GM12878 (cell line): ENCODE data around the gene ZDHHC14. TPM values are rescaled to one million over a fixed set of nuclear protein-coding genes. Genes with fewer than 3 reads are reported as not detected.

Experiments used
- ATAC-seq: fragments of 200-7000 bp; cut with Tn5 transposase; 3 replicates; pipeline ENCODE4 v1.9.1; 2020; ENCODE audit warnings: mild to moderate bottlenecking, moderate library complexity
- BruUV-seq: library from RNA; stranded (reverse); fragments of 400-500 nt; replicated peaks from 2 replicates; lab custom pipeline; 2021; lab: Mats Ljungman, UMichigan
- CTCF ChIA-PET: fragments of 300-600 bp; sonication (Branson Sonifier 250); formaldehyde crosslinking; extraction: SDS; loops from one replicate; lab custom pipeline; 2021; ENCODE audit warnings: inconsistent platforms; lab: Yijun Ruan, JAX
- POLR2A ChIA-PET: fragments of 350-600 bp; formaldehyde crosslinking; extraction: SDS; loops from one replicate; lab custom pipeline; 2021; ENCODE audit warnings: inconsistent platforms; lab: Charles Lee
- RAD21 ChIA-PET: fragments of 300-600 bp; sonication (Branson Sonifier 250); formaldehyde crosslinking; loops from one replicate; lab custom pipeline; 2023; ENCODE audit warnings: antibody characterized with exemption; ENCODE audit not compliant: unreplicated experiment; lab: Charles Lee
- SMC1A ChIA-PET: fragments of 300-600 bp; sonication (Branson Sonifier 250); formaldehyde crosslinking; loops from one replicate; lab custom pipeline; 2023; ENCODE audit not compliant: unreplicated experiment, uncharacterized antibody; lab: Charles Lee
- DNase-seq: peaks from one replicate; pipeline ENCODE4 v3.0.0-alpha.2; 2011; ENCODE audit warnings: low read depth, low spot score
- FAIRE-seq: peaks from 3 replicates; lab custom pipeline; 2011; peaks lifted over from hg19 to GRCh38; lab: Jason Lieb, UNC
- H2AFZ ChIP-seq: 2 replicates; pipeline ENCODE4 v1.6.0; 2011; ENCODE audit warnings: low read depth, low read length, control low read depth; ENCODE audit not compliant: control insufficient read depth
- H3K27ac ChIP-seq: 2 replicates; pipeline ENCODE4 v1.5.1; 2011; ENCODE audit warnings: control low read depth; ENCODE audit not compliant: control insufficient read depth, insufficient read depth
- H3K27me3 ChIP-seq, 2 experiments: replicated peaks in 1 of 2; 2 replicates each; pipeline versions ENCODE4 v1.6.0 to v1.6.1; 2011; ENCODE audit warnings: low read length in 1 of 2; ENCODE audit not compliant: control insufficient read depth in 2 of 2, insufficient read depth in 2 of 2
- H3K36me3 ChIP-seq, 2 experiments: 2 replicates each; pipeline ENCODE4 v1.5.1; 2011; ENCODE audit warnings: low read length in 1 of 2; ENCODE audit not compliant: control insufficient read depth in 2 of 2, insufficient read depth in 2 of 2
- H3K4me1 ChIP-seq: 2 replicates; pipeline ENCODE4 v1.6.1; 2011; ENCODE audit warnings: mild to moderate bottlenecking, low read length, moderate library complexity, mixed read lengths; ENCODE audit not compliant: control insufficient read depth, insufficient read depth
- H3K4me2 ChIP-seq: 2 replicates; pipeline ENCODE4 v1.6.0; 2011; ENCODE audit warnings: control low read depth; ENCODE audit not compliant: control insufficient read depth, insufficient read depth
- H3K4me3 ChIP-seq: fragments of 200-600 bp; sonication (generic); 2 replicates; pipeline ENCODE4 v1.5.1; 2016
- H3K79me2 ChIP-seq: 2 replicates; pipeline ENCODE4 v1.6.0; 2011; ENCODE audit warnings: low read length; ENCODE audit not compliant: control insufficient read depth, insufficient read depth
- H3K9ac ChIP-seq: 2 replicates; pipeline ENCODE4 v1.8.0; 2011; ENCODE audit warnings: low read length, control low read depth, mixed read lengths; ENCODE audit not compliant: control insufficient read depth, insufficient read depth
- H3K9me3 ChIP-seq: replicated peaks from 3 replicates; pipeline ENCODE4 v1.5.1; 2011; ENCODE audit warnings: mild to moderate bottlenecking, low read length; ENCODE audit not compliant: control insufficient read depth, insufficient read depth
- H4K20me1 ChIP-seq: 2 replicates; pipeline ENCODE4 v1.6.0; 2011; ENCODE audit not compliant: control insufficient read depth, insufficient read depth
- ATF7 ChIP-seq: fragments of 450-650 bp; IDR thresholded peaks from 2 replicates; pipeline ENCODE4 v1.6.1; 2016; ENCODE audit warnings: low read depth, mild to moderate bottlenecking
- CREB1 ChIP-seq: IDR thresholded peaks from 2 replicates; pipeline ENCODE4 v1.6.1; 2012; ENCODE audit warnings: low read depth, mild to moderate bottlenecking, inconsistent platforms
- CREM ChIP-seq: IDR thresholded peaks from 2 replicates; pipeline ENCODE4 v1.6.1; 2014; ENCODE audit warnings: antibody characterized with exemption, low read depth
- EED ChIP-seq: sonication (generic); IDR thresholded peaks from 2 replicates; pipeline ENCODE4 v1.6.1; 2016; ENCODE audit warnings: antibody characterized with exemption, low read depth
- JUNB ChIP-seq: IDR thresholded peaks from 2 replicates; pipeline ENCODE4 v1.6.1; 2016; ENCODE audit warnings: antibody characterized with exemption, mild to moderate bottlenecking
- MTA3 ChIP-seq: IDR thresholded peaks from 2 replicates; pipeline ENCODE4 v1.6.1; 2012; ENCODE audit warnings: low read length, inconsistent platforms, borderline replicate concordance
- NFIC ChIP-seq: IDR thresholded peaks from 2 replicates; pipeline ENCODE4 v1.6.1; 2012; ENCODE audit warnings: low read depth, mild to moderate bottlenecking, inconsistent platforms, low read length, moderate library complexity
- RELA ChIP-seq: fragments of 450-650 bp; IDR thresholded peaks from 2 replicates; pipeline ENCODE4 v1.8.0; 2014; ENCODE audit warnings: borderline replicate concordance; ENCODE audit not compliant: partially characterized antibody
- SMARCA5 ChIP-seq: fragments of 450-650 bp; IDR thresholded peaks from 2 replicates; pipeline ENCODE4 v1.6.1; 2017; ENCODE audit warnings: mild to moderate bottlenecking
- SMC3 ChIP-seq: IDR thresholded peaks from 2 replicates; pipeline ENCODE4 v1.6.1; 2011; ENCODE audit warnings: low read length, improper control_type of control experiment, borderline replicate concordance
- SRF ChIP-seq, 2 experiments: IDR thresholded peaks; 2 replicates each; pipeline ENCODE4 v1.6.1; 2011; ENCODE audit warnings: low read depth in 2 of 2, low read length in 2 of 2, mild to moderate bottlenecking in 1 of 2, moderate library complexity in 1 of 2
- SUPT20H ChIP-seq: IDR thresholded peaks from 2 replicates; pipeline ENCODE4 v1.6.1; 2011; ENCODE audit warnings: low read depth, mild to moderate bottlenecking, low read length, moderate library complexity, borderline replicate concordance; ENCODE audit not compliant: control insufficient read depth
- TCF12 ChIP-seq: IDR thresholded peaks from 2 replicates; pipeline ENCODE4 v1.6.1; 2011; ENCODE audit warnings: low read depth, mild to moderate bottlenecking, low read length
- ZBTB4 ChIP-seq: fragments of 450-650 bp; formaldehyde crosslinking; IDR thresholded peaks from 2 replicates; pipeline ENCODE4 v1.4.0; 2022; ENCODE audit warnings: mild to moderate bottlenecking, moderate library complexity
- WGBS: methylation state at CpG from one replicate; pipeline ENCODE4 v1.1.6; 2016; ENCODE audit warnings: low lambda C conversion rate; ENCODE audit not compliant: insufficient replicate concordance, insufficient coverage; ENCODE audit errors: missing lambda C conversion rate; 5-methylcytosine and 5-hydroxymethylcytosine counted together
- in situ Hi-C: fragments of 300-500 bp; cut with MboI; formaldehyde crosslinking; loops from 9 replicates; pipeline ENCODE4 v1.14.3; 2018; ENCODE audit warnings: mixed read lengths
- intact Hi-C: fragments of 100-400 bp; cut with micrococcal nuclease; formaldehyde crosslinking; loops from one replicate; pipeline ENCODE4 v1.14.2; 2022; ENCODE audit not compliant: unreplicated experiment
- polyA plus RNA-seq, 11 experiments: library from polyadenylated mRNA; depleted of rRNA in 4 of 11; unstranded in 6 of 11; stranded (reverse) in 5 of 11; fragments of >200 nt; fragmentation: Nextera tagmentation in 4 of 11; fragmentation: Illumina TruSeq in 1 of 11; extraction: Ambion mirVana in 4 of 11; extraction: Trizol in 1 of 11; gene quantifications; 1 replicate in 1 of 11; 2 replicates in 10 of 11; pipeline versions ENCODE4 v1.2.1 to v1.2.3, GENCODE V29; 2011 to 2016; ENCODE audit warnings: inconsistent platforms in 2 of 11, missing spikeins in 2 of 11, low read depth in 1 of 11
- total RNA-seq, 4 experiments: library from RNA; depleted of rRNA in 3 of 4; stranded (reverse); fragments of >200 nt in 3 of 4; fragmentation: Illumina TruSeq in 1 of 4; extraction: Trizol in 1 of 4; gene quantifications; 2 replicates each; pipeline versions ENCODE4 v1.2.1 to v1.2.3, GENCODE V29; 2013 to 2021
- TF ChIP-seq, protein P1 (sequence below): fragments of 450-650 bp; IDR thresholded peaks from 2 replicates; pipeline ENCODE4 v1.6.1; 2016; ENCODE audit warnings: mild to moderate bottlenecking, moderate library complexity, borderline replicate concordance

ZDHHC14 gene
- total and polyA plus RNA-seq, 10 of the 15 experiments (the other 5 are each of a cell fraction or from before 2014, with no cell fraction given), result 0.15 to 16.0 (median 0.76) TPM; not detected in 1

DNA sequence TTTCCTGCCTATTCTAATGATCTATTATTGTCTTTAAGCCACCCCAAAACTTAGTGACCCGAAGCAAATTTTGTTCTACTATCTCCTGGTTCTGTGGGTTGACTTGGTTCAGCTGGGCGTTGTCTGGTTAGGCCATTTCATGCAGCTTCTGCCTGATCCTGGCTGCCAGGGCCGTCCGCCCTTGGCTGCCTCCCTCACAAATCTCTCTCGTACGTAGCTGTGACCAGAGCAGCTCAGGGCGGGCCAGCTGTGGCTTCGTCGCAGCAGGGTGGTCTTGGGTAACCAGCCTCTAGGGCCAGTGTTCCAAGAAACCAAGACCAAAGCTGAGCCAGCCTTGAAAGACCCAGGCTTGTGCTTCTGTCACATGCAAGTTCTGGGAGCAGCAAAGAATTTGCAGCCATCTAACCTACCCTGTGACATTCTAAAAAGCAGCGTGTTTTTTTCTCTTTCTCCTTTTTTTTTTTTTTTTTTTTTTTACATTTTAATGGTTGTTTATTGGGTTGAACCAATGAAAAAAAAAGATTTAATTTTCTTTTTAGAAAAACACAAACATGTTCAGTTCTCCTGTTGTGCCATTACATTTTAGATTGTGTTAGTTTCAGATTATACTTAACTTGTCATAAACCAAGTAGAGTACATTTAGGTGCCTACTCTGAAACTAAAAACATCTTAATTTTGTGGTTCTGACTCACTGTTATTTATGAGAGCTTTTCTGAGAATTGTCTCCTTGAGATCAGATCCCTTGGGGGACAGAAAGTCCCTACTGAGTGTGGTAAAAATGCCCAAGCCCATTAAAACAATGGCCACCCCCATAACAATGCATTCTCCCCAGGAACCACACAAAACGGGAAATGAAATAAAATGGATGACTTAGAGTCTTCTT is 83.9 kb downstream of the ZDHHC14 start:
- Histone ChIP-seq H3K4me2 (peak overlapping the region; percentile 54; the same call in 1 of the 2 replicates), H3K79me2 (no peaks in the 10 kb centered on the region), H3K9ac (peak overlapping the region; percentile 26; the same call in 1 of the 2 replicates), H3K4me3 (0 out of 2 replicates have a peak overlapping the region, but pooled peaks have one; percentile 18), H3K27me3 (no peaks in the 10 kb centered on the region), H3K36me3 (no peaks in the 10 kb centered on the region), H3K4me1 (peaks cover 30% of the 10 kb centered on the region), H3K9me3 (no peaks in the 10 kb centered on the region), H3K27ac (peak overlapping the region; percentile 50; the same call in 1 of the 2 replicates), H2AFZ (peak overlapping the region; percentile 57), H4K20me1 (no peaks in the 10 kb centered on the region)
- ChIA-PET RAD21 (interaction anchor here (0.7 to 8.4 kb wide), 23 partner anchors 8 to 299 kb away, joined by 3 to 350 read pairs (median 6); partner anchors contain the start of gene TMEM242), POLR2A (interaction anchor here (0.7 to 7.9 kb wide), 9 partner anchors 21 to 140 kb away, joined by 3 to 170 read pairs (median 4); no protein-coding TSS in a partner anchor), CTCF (interaction anchor here (0.7 to 6.7 kb wide), 17 partner anchors 9 to 296 kb away, joined by 3 to 84 read pairs (median 6); no protein-coding TSS in a partner anchor), SMC1A (interaction anchor here (0.7 to 11.5 kb wide), 25 partner anchors 9 to 202 kb away, joined by 3 to 431 read pairs (median 4); partner anchors contain the start of gene TMEM242)
- ATAC-seq (peak; percentile 59), DNase-seq (peak; percentile 93), FAIRE-seq (no peak)
- intact Hi-C loops, result loop anchor here (1.0 to 5.0 kb wide), 6 partner anchors 22 to 296 kb away; no protein-coding TSS in a partner anchor
- WGBS, result 2% methylated on average over 11 of the region's 11 CpGs
- TSS peak; percentile 57 for BruUV-seq
- in situ Hi-C loops, result loop anchor here (5.0 kb wide), 2 partner anchors 97 to 143 kb away; partner anchors contain the start of gene TMEM242
- TF ChIP-seq CREB1, result 0 out of 2 replicates have a peak, but pooled peaks have one; percentile 14
- TF ChIP-seq TCF12, result peak; percentile 80; the same call in 1 of the 2 replicates
- peak; percentile 19; the same call in 1 of the 2 replicates for TF ChIP-seq SMC3
- peak; percentile 93 for TF ChIP-seq ATF7
- TF ChIP-seq, protein P1, sequence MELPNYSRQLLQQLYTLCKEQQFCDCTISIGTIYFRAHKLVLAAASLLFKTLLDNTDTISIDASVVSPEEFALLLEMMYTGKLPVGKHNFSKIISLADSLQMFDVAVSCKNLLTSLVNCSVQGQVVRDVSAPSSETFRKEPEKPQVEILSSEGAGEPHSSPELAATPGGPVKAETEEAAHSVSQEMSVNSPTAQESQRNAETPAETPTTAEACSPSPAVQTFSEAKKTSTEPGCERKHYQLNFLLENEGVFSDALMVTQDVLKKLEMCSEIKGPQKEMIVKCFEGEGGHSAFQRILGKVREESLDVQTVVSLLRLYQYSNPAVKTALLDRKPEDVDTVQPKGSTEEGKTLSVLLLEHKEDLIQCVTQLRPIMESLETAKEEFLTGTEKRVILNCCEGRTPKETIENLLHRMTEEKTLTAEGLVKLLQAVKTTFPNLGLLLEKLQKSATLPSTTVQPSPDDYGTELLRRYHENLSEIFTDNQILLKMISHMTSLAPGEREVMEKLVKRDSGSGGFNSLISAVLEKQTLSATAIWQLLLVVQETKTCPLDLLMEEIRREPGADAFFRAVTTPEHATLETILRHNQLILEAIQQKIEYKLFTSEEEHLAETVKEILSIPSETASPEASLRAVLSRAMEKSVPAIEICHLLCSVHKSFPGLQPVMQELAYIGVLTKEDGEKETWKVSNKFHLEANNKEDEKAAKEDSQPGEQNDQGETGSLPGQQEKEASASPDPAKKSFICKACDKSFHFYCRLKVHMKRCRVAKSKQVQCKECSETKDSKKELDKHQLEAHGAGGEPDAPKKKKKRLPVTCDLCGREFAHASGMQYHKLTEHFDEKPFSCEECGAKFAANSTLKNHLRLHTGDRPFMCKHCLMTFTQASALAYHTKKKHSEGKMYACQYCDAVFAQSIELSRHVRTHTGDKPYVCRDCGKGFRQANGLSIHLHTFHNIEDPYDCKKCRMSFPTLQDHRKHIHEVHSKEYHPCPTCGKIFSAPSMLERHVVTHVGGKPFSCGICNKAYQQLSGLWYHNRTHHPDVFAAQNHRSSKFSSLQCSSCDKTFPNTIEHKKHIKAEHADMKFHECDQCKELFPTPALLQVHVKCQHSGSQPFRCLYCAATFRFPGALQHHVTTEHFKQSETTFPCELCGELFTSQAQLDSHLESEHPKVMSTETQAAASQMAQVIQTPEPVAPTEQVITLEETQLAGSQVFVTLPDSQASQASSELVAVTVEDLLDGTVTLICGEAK, result 0 out of 2 replicates have a peak, but pooled peaks have one; percentile 13
- TF ChIP-seq NFIC, result peak; percentile 92
- TF ChIP-seq ZBTB4 (CRISPR knock-in tag), result no peak
- no peak for TF ChIP-seq SRF (IDR thresholded peaks at IDR 0.05; ENCODE audit: low read depth in 2 of 2, low read length in 2 of 2)
- peak; percentile 53 for TF ChIP-seq CREM
- TF ChIP-seq SMARCA5, result peak; percentile 86
- TF ChIP-seq SUPT20H, result no peak
- peak; percentile 89 for TF ChIP-seq EED
- TF ChIP-seq RELA, result peak; percentile 82
- TF ChIP-seq JUNB, result peak; percentile 71
- peak; percentile 49; the same call in 1 of the 2 replicates for TF ChIP-seq MTA3
